ENCODE results near the gene KSR1. TPM values are rescaled to one million over a fixed set of nuclear protein-coding genes. Genes with fewer than 3 reads are reported as not detected.
"Not testable (repeated sequence)": the region's sequence is repeated elsewhere in the genome, so short reads cannot be mapped to it uniquely, and the experiment has no call there.

The KSR1 gene
- total and polyA plus RNA-seq, 8 donors = 2.7 to 32.1 (median 13.6) TPM

- no peak overlapping the region for H3K27ac ChIP-seq
- H3K36me3 ChIP-seq = no peaks in the 10 kb centered on the region
- H3K4me3 ChIP-seq = no peak overlapping the region
- TF ChIP-seq POLR2AphosphoS5 (IDR thresholded peaks at IDR 0.05) = no peak
- no peak for TF ChIP-seq POLR2A (IDR thresholded peaks at IDR 0.05)
- no peaks in the 10 kb centered on the region for H3K4me1 ChIP-seq
- no peak for DNase-seq
- H3K27me3 ChIP-seq = no peaks in the 10 kb centered on the region
- 70 to 83% (median 76%) methylated on average over 5 to 10 of the region's 10 CpGs for WGBS, 5 donors
- intact Hi-C loops (cut with DNase I; ENCODE audit: low total_unique reads) = no loop called here
- H3K9me3 ChIP-seq = no peaks in the 10 kb centered on the region
Measured at GRCh38 chr17:27424516-27424915, 31.7 kb upstream of the KSR1 start.

GRCh38 chr17:27424941-27425340, 31.3 kb upstream of the KSR1 start:
- DNase-seq = no peak
- H3K27ac ChIP-seq = no peak overlapping the region
- no peaks in the 10 kb centered on the region for H3K9me3 ChIP-seq
- TF ChIP-seq EP300 (IDR thresholded peaks at IDR 0.05) = no peak
- no peak for TF ChIP-seq POLR2AphosphoS5 (IDR thresholded peaks at IDR 0.05)
- no peak for TF ChIP-seq POLR2A (IDR thresholded peaks at IDR 0.05)
- TF ChIP-seq CTCF (IDR thresholded peaks at IDR 0.05) = no peak
- H3K36me3 ChIP-seq = no peaks in the 10 kb centered on the region
- no peak overlapping the region for H3K4me3 ChIP-seq
- no peaks in the 10 kb centered on the region for H3K27me3 ChIP-seq
- intact Hi-C loops (cut with DNase I; ENCODE audit: low total_unique reads) = no loop called here
- 85 to 95% (median 86%) methylated on average over 2 to 8 of the region's 8 CpGs for WGBS, 5 donors
- H3K4me1 ChIP-seq = no peaks in the 10 kb centered on the region

- intact Hi-C loops (cut with DNase I; ENCODE audit: low total_unique reads); H3K36me3 ChIP-seq; H3K4me1 ChIP-seq; H3K27ac ChIP-seq; H3K27me3 ChIP-seq; H3K9me3 ChIP-seq; H3K4me3 ChIP-seq; DNase-seq: not testable (repeated sequence)
- WGBS, 5 donors = 74 to 89% (median 86%) methylated on average over 5 to 6 of the region's 6 CpGs
Measured at GRCh38 chr17:27425571-27425970, 30.7 kb upstream of the KSR1 start.

DNA sequence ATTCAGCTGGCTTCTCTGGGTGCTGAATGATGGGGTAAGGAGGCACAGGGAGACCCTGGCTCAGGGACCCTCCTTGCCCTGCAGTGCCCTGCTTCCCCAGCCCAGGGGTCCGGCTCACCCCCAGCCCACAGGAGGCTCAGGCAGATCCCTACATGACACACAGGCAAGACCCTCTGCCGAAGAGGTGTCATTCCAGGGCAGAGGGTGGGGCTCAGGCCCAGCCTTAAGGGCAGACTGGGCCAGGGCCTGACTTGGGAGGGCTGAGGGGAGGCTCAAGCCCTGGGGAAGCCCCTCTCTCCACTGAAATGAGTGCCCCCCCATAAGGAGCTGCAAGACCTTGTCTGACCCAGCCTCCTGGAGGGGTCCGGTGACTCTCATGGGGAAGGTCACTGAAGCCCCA, 30.3 kb upstream of the KSR1 start:
- H3K27me3 ChIP-seq = no peaks in the 10 kb centered on the region
- H3K4me3 ChIP-seq = no peak overlapping the region
- no peak for DNase-seq
- no peaks in the 10 kb centered on the region for H3K9me3 ChIP-seq
- H3K4me1 ChIP-seq = no peaks in the 10 kb centered on the region
- intact Hi-C loops (cut with DNase I; ENCODE audit: low total_unique reads) = no loop called here
- TF ChIP-seq CTCF (IDR thresholded peaks at IDR 0.05) (no peak), POLR2A (IDR thresholded peaks at IDR 0.05) (no peak), EP300 (IDR thresholded peaks at IDR 0.05) (no peak), POLR2AphosphoS5 (IDR thresholded peaks at IDR 0.05) (no peak)
- no peaks in the 10 kb centered on the region for H3K36me3 ChIP-seq
- 81 to 100% (median 91%) methylated on average over 1 to 3 of the region's 3 CpGs for WGBS, 5 donors
- H3K27ac ChIP-seq = no peak overlapping the region

GRCh38 chr17:27426471-27426870, 29.8 kb upstream of the KSR1 start:
- H3K27me3 ChIP-seq; H3K27ac ChIP-seq; H3K4me1 ChIP-seq; H3K9me3 ChIP-seq; intact Hi-C loops (cut with DNase I; ENCODE audit: low total_unique reads); DNase-seq; H3K36me3 ChIP-seq; H3K4me3 ChIP-seq: not testable (repeated sequence)
- WGBS, 5 donors = 57 to 80% (median 76%) methylated on average over 1 to 3 of the region's 3 CpGs

- H3K4me3 ChIP-seq; H3K4me1 ChIP-seq; H3K27ac ChIP-seq; H3K36me3 ChIP-seq; intact Hi-C loops (cut with DNase I; ENCODE audit: low total_unique reads); H3K9me3 ChIP-seq; H3K27me3 ChIP-seq; DNase-seq: not testable (repeated sequence)
- WGBS, 5 donors = 89 to 93% (median 90%) methylated on average over 4 to 5 of the region's 5 CpGs
Measured at GRCh38 chr17:27427166-27427862, 28.9 kb upstream of the KSR1 start.
